Psoas muscle (tissue), 8 donors: ENCODE data around the gene ATP9B. TPM values are rescaled to one million over a fixed set of nuclear protein-coding genes. Genes with fewer than 3 reads are reported as not detected.

Source experiments
- ATAC-seq, 4 donors: fragments of 200-7000 bp; cut with Tn5 transposase; one replicate each; pipeline ENCODE4 v1.9.1; 2020; ENCODE audit warnings: moderate library complexity in 3 of 4, mild to moderate bottlenecking in 2 of 4
- DNase-seq, 2 donors: peaks; one replicate each; pipeline ENCODE4 v3.0.0-alpha.2; 2020
- H3K27ac ChIP-seq: fragments of 200-600 bp; one replicate; pipeline ENCODE4 v1.8.0; 2022
- H3K27me3 ChIP-seq, 3 donors: fragments of 200-600 bp in 1 of 3; one replicate each; pipeline versions ENCODE4 v1.6.1 to v1.8.0; 2013 to 2022; ENCODE audit warnings: low read length in 2 of 3, mild to moderate bottlenecking in 2 of 3, moderate library complexity in 1 of 3; ENCODE audit not compliant: insufficient read depth in 3 of 3
- H3K36me3 ChIP-seq, 2 donors: fragments of 200-600 bp in 1 of 2; one replicate each; pipeline versions ENCODE4 v1.6.1 to v1.8.0; 2013 to 2022; ENCODE audit warnings: low read depth in 1 of 2, mild to moderate bottlenecking in 1 of 2, moderate library complexity in 1 of 2; ENCODE audit not compliant: insufficient read depth in 1 of 2
- H3K4me1 ChIP-seq: fragments of 200-600 bp; one replicate; pipeline ENCODE4 v1.8.0; 2022
- H3K4me3 ChIP-seq: fragments of 200-600 bp; one replicate; pipeline ENCODE4 v1.8.0; 2022; ENCODE audit warnings: mild to moderate bottlenecking
- H3K9me3 ChIP-seq: fragments of 200-600 bp; one replicate; pipeline ENCODE4 v1.8.0; 2022
- CTCF ChIP-seq: fragments of 200-600 bp; IDR thresholded peaks from one replicate; pipeline ENCODE4 v1.8.0; 2022; ENCODE audit warnings: antibody characterized with exemption
- WGBS, 3 donors: extraction: QIAGEN DNeasy Blood & Tissue Kit; methylation state at CpG; one replicate each; pipeline versions ENCODE4 v1.1.6 to v1.1.7; 2013; 5-methylcytosine and 5-hydroxymethylcytosine counted together
- intact Hi-C, 2 donors: fragments of 100-400 bp; cut with DNase I; formaldehyde crosslinking; loops; one replicate each; pipeline versions ENCODE4 v1.11.0 to v1.14.2; 2022
- polyA plus RNA-seq, 3 donors: library from polyadenylated mRNA; stranded (reverse); fragments of 200-250 nt; gene quantifications; one replicate each; pipeline ENCODE4 v1.2.3, GENCODE V29; 2013
- total RNA-seq, 4 donors: library from RNA; stranded (reverse); fragmentation: NEBNext Ultra II Directional in 2 of 4; extraction: Animal tissue kit (Norgen Biotek cat#: 25700) in 2 of 4; gene quantifications; one replicate each; pipeline versions ENCODE4 v1.2.1 to v1.2.4, GENCODE V29; 2021 to 2023
- donor health status: healthy with polysubstance abuse.
- donor health status: DM: no; HTN: no; CAD: no; lungs with moderate emphysema.
- donor health status: Bipolar disorder and iron deficiency.
- donor health status: healthy.
- donor health status: DM: yes; HTN: yes; CAD: no.
- donor health status: DM: no; HTN: no; CAD: no.
- donor health status: DM: no; HTN: no; CAD: no.
- donor health status: DM: yes; HTN: yes; CAD: no.

Gene ATP9B
- total and polyA plus RNA-seq, 7 donors, result 5.0 to 22.1 (median 9.8) TPM

GRCh38 chr18:79377187-79377891 lies 308.1 kb downstream of the ATP9B start:
- intact Hi-C loops, result no loop called here
- no peaks in the 10 kb centered on the region for H3K9me3 ChIP-seq
- no peak overlapping the region for H3K4me3 ChIP-seq
- no peak for ATAC-seq
- WGBS, 3 donors, result 88 to 91% (median 89%) methylated on average over 19 of the region's 19 CpGs
- no peak for TF ChIP-seq CTCF
- no peaks in the 10 kb centered on the region for H3K27me3 ChIP-seq
- DNase-seq, result no peak
- peaks cover 0 to 25% of the 10 kb centered on the region in 2 donors for H3K36me3 ChIP-seq
- H3K27ac ChIP-seq, result no peak overlapping the region
- H3K4me1 ChIP-seq, result peaks cover 3% of the 10 kb centered on the region

GRCh38 chr18:79378536-79379250 lies 309.5 kb downstream of the ATP9B start:
- Histone ChIP-seq H3K4me1 (peaks cover 3% of the 10 kb centered on the region), H3K4me3 (no peak overlapping the region), H3K36me3 (peaks cover 0 to 24% of the 10 kb centered on the region in 2 donors), H3K27me3 (no peaks in the 10 kb centered on the region), H3K27ac (no peak overlapping the region), H3K9me3 (no peaks in the 10 kb centered on the region)
- peak; percentile 77 to 89 for DNase-seq
- WGBS, 3 donors, result 38 to 45% (median 41%) methylated on average over 48 of the region's 48 CpGs
- intact Hi-C loops, result loop anchor here in 1 of 2 donors (1.0 kb wide), 1 partner anchor 266 kb away; no protein-coding TSS in a partner anchor
- TF ChIP-seq CTCF, result peak; percentile 97
- peak; percentile 85 to 88 (median 86) for ATAC-seq

- Histone ChIP-seq H3K9me3 (no peaks in the 10 kb centered on the region), H3K4me1 (peaks cover 4% of the 10 kb centered on the region), H3K36me3 (peaks cover 0 to 21% of the 10 kb centered on the region in 2 donors), H3K27ac (no peak overlapping the region), H3K27me3 (peaks cover 0 to 2% (median 0%) of the 10 kb centered on the region in 3 donors), H3K4me3 (no peak overlapping the region)
- DNase-seq (no peak), ATAC-seq (no peak)
- TF ChIP-seq CTCF, result no peak
- 63 to 71% (median 66%) methylated on average over 22 of the region's 22 CpGs for WGBS, 3 donors
- intact Hi-C loops, result loop anchor here in 1 of 2 donors (1.0 kb wide), 1 partner anchor 265 kb away; no protein-coding TSS in a partner anchor
Observed at GRCh38 chr18:79379251-79379905, 310.2 kb downstream of the ATP9B start.

- H3K27me3 ChIP-seq, result peaks cover 0 to 3% (median 0%) of the 10 kb centered on the region in 3 donors
- DNase-seq, result no peak
- H3K4me3 ChIP-seq, result no peak overlapping the region
- ATAC-seq, result peak in 1 of 4 donors; percentile 2
- H3K9me3 ChIP-seq, result no peaks in the 10 kb centered on the region
- intact Hi-C loops, result loop anchor here (1.0 to 10.0 kb wide), 4 partner anchors 149 to 565 kb away; no protein-coding TSS in a partner anchor
- H3K27ac ChIP-seq, result no peak overlapping the region
- no peak for TF ChIP-seq CTCF
- 91 to 94% (median 92%) methylated on average over 40 of the region's 40 CpGs for WGBS, 3 donors
- H3K36me3 ChIP-seq, result peaks cover 0 to 16% of the 10 kb centered on the region in 2 donors
- peaks cover 9% of the 10 kb centered on the region for H3K4me1 ChIP-seq
Observed at GRCh38 chr18:79379931-79380815, 311.0 kb downstream of the ATP9B start.
